ENCODE measurements around the gene LTBP1.

The LTBP1 gene

DNA sequence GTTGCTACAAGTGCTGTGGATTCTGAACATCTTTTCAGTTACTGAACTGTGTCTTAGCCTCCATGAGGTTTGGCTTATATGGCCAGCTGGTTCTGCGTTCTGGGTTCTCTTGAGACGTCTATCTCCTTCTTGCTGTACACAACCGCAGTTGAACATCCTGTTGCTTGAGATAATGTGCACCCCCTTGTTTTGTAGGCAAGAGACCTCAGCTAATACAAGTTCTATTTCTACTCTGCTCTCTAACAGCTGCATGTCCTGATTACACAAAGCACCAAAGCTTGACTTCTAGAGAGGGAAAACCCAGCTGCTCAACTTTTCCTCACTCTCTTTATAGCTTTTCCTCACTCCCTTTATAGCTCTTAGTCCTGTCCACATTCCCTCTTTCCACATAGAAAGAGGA lies 176.0 kb downstream of the LTBP1 start:
- no peak for DNase-seq

DNA sequence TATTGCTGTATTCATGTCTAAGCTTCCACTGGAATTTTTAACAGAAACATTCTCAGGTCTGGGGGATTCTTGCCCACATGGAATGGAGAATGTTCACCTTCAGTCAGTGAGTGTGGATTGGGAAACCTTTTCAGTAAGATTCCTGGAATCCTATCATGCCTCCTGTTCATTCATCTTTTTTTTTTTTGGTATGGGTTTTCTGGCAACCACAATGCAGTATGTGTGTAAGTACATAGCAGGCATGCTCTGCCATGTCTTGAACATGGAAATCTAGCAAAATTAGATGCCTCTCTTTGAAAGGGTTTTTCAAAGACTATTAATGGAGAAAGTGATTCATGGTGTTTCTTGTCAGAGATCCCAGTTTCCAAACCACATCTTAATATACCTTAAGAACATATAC lies 176.5 kb downstream of the LTBP1 start:
- DNase-seq, result no peak

DNA sequence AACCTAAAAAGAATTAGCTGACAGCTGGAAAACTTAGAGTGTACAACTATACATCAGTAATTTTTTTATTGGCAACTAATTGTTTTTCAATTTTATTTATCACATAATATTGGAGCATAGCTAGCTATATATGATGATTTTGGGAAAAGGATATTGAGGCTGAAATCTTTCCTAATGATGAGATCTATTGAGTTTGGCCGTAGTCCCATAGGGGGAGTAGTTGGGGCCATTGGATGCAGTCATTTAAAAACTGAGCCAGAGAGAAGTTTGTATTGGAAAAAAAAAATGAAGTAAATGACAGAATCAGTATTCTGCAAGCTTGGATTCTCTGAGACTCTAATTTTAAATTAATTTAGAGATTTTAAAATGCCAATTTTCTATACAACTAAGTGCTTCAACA lies 179.8 kb downstream of the LTBP1 start:
- no peak for DNase-seq

DNA sequence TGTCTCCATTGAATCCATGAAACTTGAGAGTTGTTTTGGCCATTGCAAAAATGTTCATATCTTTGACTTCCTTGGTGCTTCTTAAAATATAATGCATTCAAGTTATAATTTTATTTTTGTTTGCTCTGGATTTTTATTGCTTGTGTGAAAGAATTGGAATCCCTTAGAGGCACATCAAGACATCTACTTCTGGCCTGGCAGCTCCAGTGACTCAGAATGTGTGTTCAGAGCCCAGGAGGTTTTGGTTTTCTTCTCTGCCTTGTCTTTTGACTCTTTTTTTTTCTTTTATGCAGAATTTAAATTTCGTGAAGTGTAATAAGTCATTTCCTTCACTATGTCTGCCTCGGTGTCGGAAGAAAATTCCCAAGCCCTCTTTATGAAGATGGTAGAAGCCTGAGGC lies 180.2 kb downstream of the LTBP1 start:
- no peak for DNase-seq

DNA sequence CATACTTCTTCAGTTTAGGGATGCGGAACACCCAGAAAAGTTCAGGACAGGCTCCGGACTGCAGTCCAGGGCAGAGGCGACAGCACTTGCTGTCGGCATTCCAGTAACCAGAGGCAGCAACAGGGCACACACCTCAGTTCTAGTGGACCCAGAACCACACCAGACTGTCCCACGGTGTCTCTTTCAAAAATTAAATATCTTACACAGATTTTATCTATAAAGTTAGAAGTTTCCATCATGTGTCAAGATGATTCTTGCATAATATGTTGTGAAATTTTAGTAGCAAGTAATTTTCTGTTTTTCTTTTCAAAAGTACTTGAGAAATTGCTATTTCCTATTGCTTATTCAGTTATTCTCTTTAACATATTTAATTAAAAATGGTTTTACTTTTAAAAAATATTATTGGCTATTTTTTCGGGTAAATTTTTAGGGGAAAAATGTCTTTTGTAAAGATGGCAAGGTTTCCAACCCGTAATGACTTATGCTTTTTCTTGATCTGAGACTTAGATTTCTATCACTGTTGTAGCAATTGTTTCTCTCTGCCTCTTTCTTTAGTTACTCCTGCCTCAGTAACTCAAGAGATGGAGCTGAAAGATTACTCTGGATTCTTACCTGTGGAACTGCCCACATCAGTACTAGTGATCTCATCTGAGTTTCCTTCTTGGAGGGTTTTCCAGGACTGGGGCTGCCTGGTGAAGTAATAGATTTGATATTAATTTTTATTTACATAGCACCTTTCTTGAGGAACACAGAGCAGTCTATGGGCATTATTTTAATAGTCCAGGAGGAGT lies 182.7 kb downstream of the LTBP1 start:
- DNase-seq, result no peak

DNA sequence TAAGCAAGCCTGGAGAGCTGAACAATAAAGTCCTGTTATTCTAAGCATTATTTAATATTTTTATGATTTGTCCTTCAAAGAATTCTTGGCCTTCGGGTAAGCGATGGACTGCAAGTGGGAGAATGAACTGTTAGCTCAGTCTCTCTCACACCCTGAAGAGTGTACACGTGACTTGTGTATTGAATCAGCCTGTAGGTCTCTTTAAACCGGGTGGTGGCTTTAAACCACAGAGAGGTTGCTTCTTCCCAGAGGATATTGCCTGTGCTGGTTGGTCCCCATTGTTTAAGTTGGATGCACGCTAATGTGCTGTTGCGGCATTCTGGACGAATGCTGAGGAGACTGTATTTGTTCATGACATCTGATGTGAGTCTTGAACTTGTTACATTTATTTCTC lies 183.3 kb downstream of the LTBP1 start:
- DNase-seq, result no peak

DNA sequence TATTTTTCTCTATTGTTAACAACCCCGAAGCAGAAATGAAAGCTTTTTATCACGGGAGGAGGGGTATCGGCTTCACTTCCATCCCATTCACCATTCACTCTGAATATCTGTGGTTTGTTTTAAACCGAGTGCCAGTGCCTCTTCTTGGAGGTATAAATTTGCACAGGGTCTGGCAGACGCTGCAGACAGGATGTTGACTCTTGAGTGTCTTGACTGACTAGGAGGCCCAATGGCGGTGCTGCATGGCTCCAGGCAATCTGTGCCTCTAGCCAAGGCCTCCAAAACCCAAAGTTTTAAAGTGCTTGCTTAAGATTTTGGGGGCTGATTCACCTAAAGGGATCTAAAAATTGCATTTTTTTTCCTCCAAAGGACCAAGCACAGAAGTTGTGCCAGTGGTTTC lies 183.8 kb downstream of the LTBP1 start:
- no peak for DNase-seq

DNA sequence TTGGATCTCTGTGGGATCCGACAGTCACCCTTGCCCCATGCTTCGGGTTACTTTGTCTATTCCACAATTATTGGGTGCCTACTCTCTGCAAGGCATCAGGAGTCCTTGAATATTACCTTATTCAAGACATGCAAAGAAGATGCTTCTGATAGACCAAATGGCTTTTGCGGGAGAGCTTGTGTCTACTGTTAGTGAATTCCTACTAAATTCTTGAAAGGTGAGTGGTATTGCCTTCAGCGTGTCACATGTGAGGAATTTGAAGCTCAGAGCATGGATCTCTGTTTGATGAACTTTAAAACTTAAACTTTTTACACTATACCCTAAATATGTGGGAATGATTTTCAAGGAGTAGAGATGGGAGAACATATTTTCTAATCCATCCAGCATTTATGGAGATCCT lies 184.4 kb downstream of the LTBP1 start:
- DNase-seq, result no peak

DNA sequence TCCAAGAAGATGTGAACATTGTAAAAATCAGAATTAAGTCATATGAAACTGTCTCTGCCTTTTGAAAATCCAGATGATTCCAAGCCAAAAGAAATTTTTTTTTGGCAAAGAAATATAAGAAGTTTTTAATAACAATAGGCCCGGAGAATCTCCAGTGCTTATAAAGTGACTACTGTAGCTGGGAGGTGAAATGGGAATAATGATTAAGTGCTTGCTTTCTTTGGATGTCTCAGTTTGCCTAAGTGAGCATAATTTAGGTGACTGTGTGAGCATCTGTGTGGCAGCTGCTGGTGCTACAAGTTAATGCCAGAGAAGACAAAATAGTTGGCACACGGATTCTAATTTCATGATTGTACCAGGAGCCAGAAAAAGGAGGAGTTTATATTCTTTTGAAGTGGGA lies 185.0 kb downstream of the LTBP1 start:
- DNase-seq, result no peak

DNA sequence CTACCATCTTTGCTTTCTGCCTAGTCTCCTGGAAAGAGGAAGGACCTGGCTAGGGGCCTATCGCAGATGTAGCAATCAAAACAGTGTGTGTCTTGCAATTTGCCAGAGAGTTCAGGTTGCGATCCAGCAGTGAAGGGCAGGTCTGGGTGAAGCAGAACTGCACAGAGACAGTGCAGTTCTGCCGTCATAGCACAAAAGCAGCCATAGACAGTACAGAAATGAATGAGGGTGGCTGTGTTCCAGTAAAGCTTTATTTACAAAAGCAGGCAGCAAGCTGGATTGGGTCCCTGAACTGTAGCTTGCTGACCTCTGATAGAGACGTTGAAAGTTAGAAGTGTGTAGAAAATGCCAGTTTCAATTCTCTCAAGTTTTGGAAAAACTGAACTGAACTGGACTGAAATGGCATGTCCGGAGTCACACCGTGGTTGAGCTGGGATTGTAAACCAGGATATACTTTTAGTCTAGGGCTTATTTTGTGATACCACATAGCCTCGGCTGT lies 186.8 kb downstream of the LTBP1 start:
- DNase-seq, result no peak

DNA sequence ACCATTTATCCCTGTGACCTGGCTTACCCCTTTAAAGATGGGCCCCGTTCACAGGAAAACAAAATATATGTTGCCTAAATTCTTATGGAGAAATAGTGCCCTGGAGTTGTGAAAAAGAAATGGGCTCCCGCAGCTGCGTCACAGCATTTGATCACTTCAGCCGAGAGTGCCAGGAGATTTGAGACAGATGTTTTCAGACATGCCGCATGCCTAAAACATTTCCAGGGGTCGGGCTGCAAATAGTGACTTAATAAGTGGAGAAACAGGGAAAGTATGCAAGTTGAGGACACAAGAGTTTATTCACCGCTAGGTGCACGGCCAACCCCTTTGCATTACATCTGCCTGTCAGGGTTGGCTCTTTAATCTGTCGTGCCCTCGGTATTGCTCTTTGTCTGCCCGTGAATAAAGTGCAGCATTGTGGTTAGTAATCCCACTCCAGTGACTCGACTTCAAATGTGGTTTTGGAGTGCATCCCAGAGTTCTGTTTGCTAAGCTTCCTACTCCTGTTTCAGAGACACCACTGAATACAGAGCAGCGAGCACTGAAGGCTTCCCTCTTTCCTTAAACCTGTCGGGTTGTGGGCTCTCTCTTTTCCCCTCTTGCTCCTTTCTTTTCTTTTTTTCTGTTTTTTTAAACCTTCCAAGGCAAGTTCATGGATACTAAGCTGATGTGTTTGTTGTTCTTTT lies 187.5 kb downstream of the LTBP1 start:
- DNase-seq, result no peak

DNA sequence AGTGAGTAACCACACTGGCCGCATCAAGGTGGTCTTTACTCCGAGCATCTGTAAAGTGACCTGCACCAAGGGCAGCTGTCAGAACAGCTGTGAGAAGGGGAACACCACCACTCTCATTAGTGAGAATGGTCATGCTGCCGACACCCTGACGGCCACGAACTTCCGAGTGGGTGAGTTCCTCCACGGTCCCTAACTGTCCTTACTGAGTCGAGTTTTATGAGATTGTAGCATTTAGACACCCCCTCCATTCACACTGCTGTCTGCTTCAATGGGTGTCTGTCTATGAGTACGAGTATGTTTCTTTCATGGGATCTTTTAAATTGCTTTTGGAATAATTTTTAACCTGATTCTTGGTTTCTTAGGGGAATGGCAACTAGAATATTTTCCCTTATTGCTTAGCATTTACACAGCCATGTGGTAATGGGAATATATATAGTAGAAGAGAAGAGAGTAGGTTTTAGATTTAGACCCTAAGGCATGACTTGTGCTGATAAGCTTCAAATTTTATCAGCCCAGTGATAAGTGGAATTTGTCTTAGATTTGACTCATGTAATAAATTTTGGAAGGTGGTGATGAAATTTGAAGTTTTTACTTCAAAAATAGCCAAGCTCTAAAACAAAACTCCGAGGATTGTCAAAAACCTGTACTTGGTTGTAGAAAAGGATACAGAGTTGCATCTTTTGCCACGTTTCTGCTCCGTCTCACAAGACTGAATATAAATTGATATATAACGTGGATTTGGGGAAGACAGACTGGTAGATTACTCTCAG lies 188.2 kb downstream of the LTBP1 start:
- no peak for DNase-seq

DNA sequence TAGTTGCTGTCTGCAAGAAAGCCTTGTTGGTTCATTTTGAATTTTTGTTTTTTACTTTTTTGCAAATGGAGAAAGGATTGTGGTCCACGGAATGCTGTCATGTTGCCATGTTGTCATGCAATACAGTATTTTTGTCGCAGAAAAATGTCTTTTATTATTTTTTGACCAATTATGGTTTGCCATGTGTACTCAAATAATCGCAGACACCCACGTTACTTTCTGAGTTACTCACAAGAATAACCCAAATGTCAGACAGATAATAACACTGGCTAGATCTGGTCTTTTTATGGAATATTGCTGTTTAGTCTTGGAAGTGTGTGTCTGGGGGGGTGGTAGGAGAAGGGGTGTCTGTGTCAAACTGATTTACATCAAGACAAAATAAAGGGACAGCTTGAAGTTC lies 188.9 kb downstream of the LTBP1 start:
- DNase-seq, result no peak

DNA sequence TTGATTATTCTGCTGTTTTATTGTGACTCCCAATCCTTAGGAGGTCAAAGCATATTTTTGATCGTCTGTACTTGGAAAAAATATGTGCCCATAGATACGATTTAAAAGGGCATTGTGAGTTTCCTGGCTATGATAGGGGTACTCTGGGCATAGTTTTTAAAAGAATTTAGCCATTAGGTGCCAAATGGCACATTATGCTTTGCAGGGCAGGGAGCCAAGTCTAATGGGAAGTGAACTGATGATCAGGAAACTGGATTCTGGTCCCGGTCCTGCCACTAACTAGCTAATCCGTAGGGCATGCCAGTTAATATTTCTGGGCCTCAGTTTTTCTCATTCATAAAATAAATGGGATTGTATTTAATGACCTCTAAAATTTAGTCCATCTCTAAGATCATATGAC lies 189.3 kb downstream of the LTBP1 start:
- no peak for DNase-seq

DNA sequence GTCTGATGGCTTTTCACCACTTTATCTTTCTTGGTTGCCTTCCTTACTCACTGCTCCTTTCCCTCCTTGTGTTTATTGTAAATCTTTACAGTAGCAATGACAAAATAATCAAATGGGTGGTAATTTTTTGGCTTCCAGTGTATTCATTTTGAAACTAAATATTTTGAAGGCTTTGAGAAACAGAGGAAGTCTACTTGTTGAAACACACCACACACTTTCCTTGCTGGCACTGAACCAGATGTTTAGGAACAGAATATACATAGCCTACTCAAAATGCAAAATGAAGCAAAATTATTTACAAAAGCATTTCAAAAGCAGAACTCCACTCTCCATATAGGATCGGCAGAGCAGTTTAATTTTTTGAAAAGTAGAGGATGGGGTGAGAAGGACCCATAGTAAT lies 189.8 kb downstream of the LTBP1 start:
- no peak for DNase-seq

DNA sequence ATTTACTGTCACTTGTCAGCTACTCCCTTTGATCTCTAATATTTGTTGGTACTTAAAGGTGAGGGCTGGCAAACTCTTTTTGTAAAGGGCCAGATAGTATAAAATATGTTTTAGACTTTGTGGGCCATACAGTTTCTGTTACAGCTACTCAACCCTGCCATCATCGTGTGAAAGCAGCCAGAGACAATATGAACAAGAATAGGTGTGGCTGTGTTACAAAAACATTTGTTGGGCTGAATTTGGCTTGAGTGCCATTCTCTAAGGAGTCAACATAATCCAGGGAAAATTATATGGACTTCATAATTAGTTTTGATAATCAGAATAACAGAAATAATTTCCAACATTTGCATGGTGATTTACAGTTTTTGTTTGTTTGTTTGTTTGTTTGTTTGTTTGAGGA lies 190.6 kb downstream of the LTBP1 start:
- no peak for DNase-seq

DNA sequence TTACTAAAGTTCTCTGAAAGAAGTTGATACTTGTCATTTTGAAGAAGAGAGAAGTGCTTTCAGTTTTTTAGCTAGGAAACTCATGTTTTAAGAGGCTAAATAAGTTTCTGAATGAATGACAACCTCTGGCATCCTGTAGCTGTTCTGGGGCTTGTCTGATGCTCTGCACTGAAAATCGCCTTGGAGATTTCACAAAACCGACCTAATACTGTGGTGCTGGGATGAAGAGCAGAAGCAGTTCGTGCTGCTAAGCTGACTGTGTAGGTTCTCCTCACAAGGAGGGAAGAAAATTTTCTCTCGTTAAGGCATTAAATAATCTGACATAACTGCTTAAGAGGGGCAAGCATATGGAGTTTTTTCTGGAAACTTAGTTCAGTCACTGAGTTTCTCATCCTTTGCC lies 193.2 kb downstream of the LTBP1 start:
- DNase-seq, result no peak

DNA sequence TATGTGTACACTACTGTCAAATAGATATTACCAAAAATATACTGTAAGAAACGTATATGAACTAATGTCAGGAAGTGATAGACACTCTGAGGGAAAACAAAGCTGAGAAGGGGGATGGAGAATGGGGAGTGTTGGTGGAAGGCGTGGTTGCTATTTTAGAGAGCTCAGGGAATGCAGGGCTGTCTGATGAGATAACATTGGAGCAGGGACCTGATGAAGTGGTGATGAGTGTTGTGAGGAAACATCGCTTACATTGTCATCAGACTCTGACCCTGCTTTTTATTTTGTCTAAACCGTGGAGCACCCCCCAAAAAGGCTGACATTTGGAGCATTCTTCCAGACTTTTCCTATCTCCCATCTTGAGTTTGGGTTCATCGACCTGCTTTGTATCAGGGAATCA lies 194.7 kb downstream of the LTBP1 start:
- no peak for DNase-seq

DNA sequence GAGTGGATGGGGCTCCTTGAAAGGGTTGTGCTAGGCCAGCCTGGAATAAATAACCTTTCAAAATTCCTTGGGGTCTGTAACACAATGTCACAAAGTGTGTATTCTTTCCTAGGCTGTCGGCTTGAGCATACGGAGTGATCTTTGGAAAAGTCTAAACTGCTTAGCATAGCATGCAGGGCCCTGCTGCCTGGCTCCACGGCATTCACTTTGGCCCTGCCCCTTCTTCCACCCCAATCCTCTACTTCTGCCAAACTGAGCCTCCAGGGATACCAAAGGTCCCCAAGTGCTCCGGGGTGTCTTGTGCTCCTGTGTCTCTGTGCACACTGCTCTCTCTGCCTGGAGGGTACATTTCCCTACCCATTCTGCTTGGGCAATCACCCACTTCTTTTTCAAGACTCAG lies 196.1 kb downstream of the LTBP1 start:
- DNase-seq, result no peak

DNA sequence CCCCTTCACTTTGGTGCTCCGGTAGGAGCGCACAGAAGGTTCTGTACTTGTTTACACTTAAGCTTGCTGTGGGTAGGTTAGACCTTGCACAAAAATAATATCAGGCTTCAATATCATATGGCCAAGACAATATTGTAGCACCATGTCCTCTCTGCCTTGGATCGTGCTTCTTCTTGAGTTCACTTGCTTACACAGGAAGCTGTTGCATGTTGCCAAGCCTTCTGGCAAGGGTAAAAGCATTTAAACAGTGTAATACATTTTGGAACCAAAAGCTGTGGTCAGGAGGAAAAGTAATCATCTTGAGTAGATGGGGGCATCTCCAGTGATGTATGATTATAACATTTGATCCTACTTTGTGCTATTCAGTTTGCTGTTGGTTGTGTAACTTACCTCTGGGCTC lies 197.5 kb downstream of the LTBP1 start:
- no peak for DNase-seq

DNA sequence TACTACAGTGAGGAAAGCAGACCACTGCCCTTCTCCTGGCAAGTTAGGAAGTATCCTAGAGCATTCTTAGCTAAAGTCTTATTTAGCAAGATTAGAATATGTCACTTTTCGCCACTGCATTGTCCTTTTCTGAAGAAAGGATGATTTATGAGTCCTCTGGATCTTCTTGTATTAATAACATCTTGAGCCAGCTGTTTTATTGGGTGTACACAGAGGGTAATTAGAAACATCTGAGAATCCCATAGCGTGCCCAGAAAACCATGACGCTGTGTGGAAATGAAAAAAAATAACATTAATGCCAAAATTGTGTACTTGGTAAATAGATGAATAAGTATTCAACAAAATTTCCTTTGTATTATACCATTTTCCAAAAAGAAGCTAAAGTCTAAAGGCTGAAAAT lies 198.7 kb downstream of the LTBP1 start:
- DNase-seq, result no peak

DNA sequence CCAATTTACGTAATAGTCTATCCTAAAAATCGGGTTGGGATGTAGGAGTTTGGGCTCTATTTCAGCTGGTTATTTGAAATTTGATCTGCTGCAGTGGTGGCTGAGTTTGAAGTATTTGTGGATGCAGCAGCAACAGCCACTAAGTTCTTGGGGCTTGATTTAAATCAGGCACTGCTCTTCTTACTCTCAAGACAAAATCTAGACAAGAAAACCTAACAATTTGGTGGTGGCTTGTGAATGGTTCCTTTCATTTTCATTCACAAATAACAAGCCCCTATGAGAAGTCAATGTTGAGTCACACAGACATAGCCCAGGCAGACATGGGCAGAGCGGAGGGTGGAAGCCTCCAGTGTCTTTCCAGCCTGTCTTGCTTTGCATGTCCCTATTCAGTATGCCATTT lies 199.3 kb downstream of the LTBP1 start:
- DNase-seq, result no peak

DNA sequence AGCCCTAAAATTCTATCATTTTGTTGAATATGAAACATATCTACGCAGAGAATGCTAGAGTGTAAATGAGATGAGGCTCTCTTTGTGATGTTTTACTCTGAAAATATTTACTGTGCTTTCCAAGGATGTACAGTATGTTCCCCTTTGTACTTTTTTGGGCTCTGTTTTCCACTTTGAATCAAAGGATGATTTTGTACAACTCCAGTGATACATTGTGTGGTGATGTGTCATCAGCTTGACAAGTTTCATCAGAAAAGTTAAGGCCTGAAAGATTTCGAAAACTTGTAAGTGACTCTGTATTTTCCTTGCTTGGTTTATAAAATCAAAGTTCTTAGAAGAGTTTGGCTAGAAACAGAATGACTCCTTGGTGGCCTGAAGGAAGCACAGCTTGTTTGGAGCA lies 206.3 kb downstream of the LTBP1 start:
- no peak for DNase-seq

DNA sequence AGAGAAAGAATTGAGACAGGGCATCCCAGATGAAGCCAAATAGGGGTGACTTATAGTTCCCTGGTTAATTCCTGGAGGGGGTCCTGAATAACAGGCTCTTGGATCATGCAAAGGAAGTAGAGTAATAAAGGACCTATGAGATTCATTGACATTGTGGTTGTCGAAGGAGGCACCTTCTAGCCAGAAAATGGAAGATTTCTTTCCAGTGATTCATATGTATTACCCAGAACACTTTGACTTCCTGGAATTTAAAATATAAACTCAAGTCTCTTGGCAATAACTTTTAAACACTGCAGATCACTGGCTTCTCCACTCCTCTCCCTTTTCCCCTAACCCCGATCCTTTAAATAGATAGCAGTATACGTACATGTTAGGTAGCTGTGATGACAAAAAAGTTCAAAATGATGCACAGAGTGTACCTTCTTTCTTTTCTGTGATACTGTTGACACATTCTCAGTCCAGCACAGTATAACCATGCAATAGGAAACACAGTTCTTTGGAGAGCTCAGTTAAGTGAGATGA lies 211.8 kb downstream of the LTBP1 start:
- DNase-seq, result no peak

All from CD4-positive, alpha-beta T cell treated with Interferon gamma for 1 hour (primary cell).